Esophagus muscularis mucosa (tissue), 4 donors: ENCODE results near the gene CHAF1A. TPM values are rescaled to one million over a fixed set of nuclear protein-coding genes. Genes with fewer than 3 reads are reported as not detected.

Source experiments
- DNase-seq: peaks from one replicate; pipeline ENCODE4 v3.0.0-alpha.2; 2017; ENCODE audit errors: extremely low spot score
- H3K27ac ChIP-seq, 4 donors: fragments of 200-600 bp; sonication (generic); replicated peaks in 1 of 4; 1 replicate in 3 of 4; 2 replicates in 1 of 4; pipeline ENCODE4 v1.5.1; 2016 to 2019; ENCODE audit warnings: mild to moderate bottlenecking in 1 of 4
- H3K27me3 ChIP-seq, 4 donors: fragments of 200-600 bp; sonication (generic); one replicate each; pipeline versions ENCODE4 v1.5.1 to v1.6.0; 2016 to 2019
- H3K36me3 ChIP-seq, 4 donors: fragments of 200-600 bp; sonication (generic); one replicate each; pipeline ENCODE4 v1.5.1; 2016 to 2019
- H3K4me1 ChIP-seq, 4 donors: fragments of 200-600 bp; sonication (generic); one replicate each; pipeline ENCODE4 v1.5.1; 2016 to 2019
- H3K4me3 ChIP-seq, 4 donors: fragments of 200-600 bp; sonication (generic); 1 replicate in 2 of 4; 2 replicates in 2 of 4; pipeline ENCODE4 v1.5.1; 2016 to 2019; ENCODE audit warnings: mild to moderate bottlenecking in 4 of 4, moderate library complexity in 1 of 4
- H3K9me3 ChIP-seq, 4 donors: fragments of 200-600 bp; sonication (generic); 1 replicate in 3 of 4; 2 replicates in 1 of 4; pipeline ENCODE4 v1.5.1; 2016 to 2019
- CTCF ChIP-seq, 3 experiments: fragments of 200-600 bp in 2 of 3; fragments of 450-650 bp in 1 of 3; sonication (generic) in 2 of 3; IDR thresholded peaks; one replicate each; pipeline ENCODE4 v1.5.1; 2017 to 2019; ENCODE audit warnings: antibody characterized with exemption in 3 of 3, mild to moderate bottlenecking in 2 of 3, moderate library complexity in 1 of 3
- EP300 ChIP-seq: sonication (generic); formaldehyde crosslinking; IDR thresholded peaks from one replicate; pipeline ENCODE4 v1.6.1; 2017; ENCODE audit warnings: antibody characterized with exemption
- POLR2A ChIP-seq: fragments of 450-650 bp; IDR thresholded peaks from one replicate; pipeline ENCODE4 v1.6.1; 2017; ENCODE audit warnings: antibody characterized with exemption, moderate library complexity, mild to moderate bottlenecking, low read depth
- POLR2AphosphoS5 ChIP-seq, 2 donors: sonication (generic); formaldehyde crosslinking; IDR thresholded peaks; one replicate each; pipeline ENCODE4 v1.6.1; 2017; ENCODE audit warnings: antibody characterized with exemption in 2 of 2
- WGBS: methylation state at CpG from one replicate; pipeline ENCODE4 v1.1.5; 2018; 5-methylcytosine and 5-hydroxymethylcytosine counted together
- intact Hi-C: fragments of 100-400 bp; cut with DNase I; formaldehyde crosslinking; loops from one replicate; pipeline ENCODE4 v1.15.1; 2023
- total RNA-seq, 4 donors: library from RNA; depleted of rRNA; stranded (reverse); fragments of >200 nt; gene quantifications; one replicate each; pipeline versions ENCODE4 v1.1.0 to v1.2.1, GENCODE V29; 2016

CHAF1A gene
- total RNA-seq, 4 donors from 2014 or later, result 4.6 to 14.6 (median 7.6) TPM

GRCh38 chr19:4360081-4360569, 42.3 kb upstream of the CHAF1A start:
- Histone ChIP-seq H3K27me3 (no peaks in the 10 kb centered on the region), H3K9me3 (no peaks in the 10 kb centered on the region), H3K4me3 (no peak overlapping the region), H3K4me1 (peaks cover 0 to 25% (median 20%) of the 10 kb centered on the region in 4 donors), H3K36me3 (peaks cover 40 to 82% (median 73%) of the 10 kb centered on the region in 4 donors), H3K27ac (peak overlapping the region; percentile 14 to 63 (median 46))
- intact Hi-C loops, result no loop called here
- no peak for DNase-seq
- WGBS, result 60% methylated on average over 6 of the region's 9 CpGs
- no peak for TF ChIP-seq POLR2AphosphoS5 (IDR thresholded peaks at IDR 0.05)
- no peak for TF ChIP-seq CTCF (IDR thresholded peaks at IDR 0.05)
- no peak for TF ChIP-seq POLR2A
- TF ChIP-seq EP300, result no peak

- no peak for DNase-seq
- intact Hi-C loops, result no loop called here
- Histone ChIP-seq H3K27ac (peak overlapping the region; percentile 23 to 63 (median 46)), H3K27me3 (no peaks in the 10 kb centered on the region), H3K9me3 (no peaks in the 10 kb centered on the region), H3K4me3 (no peak overlapping the region), H3K4me1 (peaks cover 0 to 25% (median 20%) of the 10 kb centered on the region in 4 donors), H3K36me3 (peaks cover 46 to 85% (median 77%) of the 10 kb centered on the region in 4 donors)
- 61% methylated on average over 7 of the region's 12 CpGs for WGBS
- TF ChIP-seq POLR2A (no peak), POLR2AphosphoS5 (IDR thresholded peaks at IDR 0.05) (no peak)
Measured at GRCh38 chr19:4360641-4361151, 41.7 kb upstream of the CHAF1A start.

DNA sequence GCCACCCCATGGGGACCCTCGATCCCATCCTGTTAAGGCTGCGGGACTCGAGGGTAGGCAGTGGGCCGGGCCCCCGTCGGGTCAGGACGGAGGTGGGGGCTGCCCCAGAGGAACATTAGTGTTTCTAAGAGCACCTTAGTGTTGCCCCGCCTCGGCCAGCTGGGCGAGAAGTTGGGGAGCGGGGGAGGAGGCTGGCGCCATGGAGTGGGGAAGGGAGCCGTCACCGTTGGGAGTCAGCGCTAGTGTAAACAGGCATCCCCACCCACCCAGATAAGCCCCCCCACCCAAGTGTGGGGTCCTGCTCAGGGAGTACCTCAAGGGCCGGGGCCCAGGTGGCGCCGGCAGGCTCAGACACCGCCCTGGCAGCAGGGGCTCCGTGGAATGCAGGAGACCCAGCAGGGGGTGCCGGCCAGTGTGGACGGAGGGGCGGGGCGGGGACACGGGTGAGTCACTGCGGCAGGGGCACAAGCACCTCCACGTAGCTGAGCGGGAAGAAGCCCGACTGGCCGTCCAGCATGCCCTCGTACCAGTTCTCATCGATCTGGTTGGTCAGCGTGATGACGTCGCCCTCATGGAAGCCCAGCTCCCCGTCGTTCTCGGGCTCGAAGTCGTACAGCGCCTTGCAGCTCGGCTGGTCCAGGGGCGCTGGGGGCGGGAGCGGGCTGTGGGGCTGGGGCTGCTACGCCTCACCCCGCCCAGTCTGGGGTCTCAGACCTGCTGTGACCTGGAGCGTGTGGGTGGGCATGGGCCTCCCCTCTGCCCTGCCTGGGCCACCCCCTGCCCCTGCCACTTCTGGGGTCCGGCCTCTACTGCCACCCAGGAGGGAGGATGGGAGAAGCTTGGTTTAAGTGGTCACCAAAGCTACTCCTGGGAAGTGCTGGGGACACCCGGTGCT, 41.0 kb upstream of the CHAF1A start:
- Histone ChIP-seq H3K4me1 (peaks cover 0 to 25% (median 20%) of the 10 kb centered on the region in 4 donors), H3K9me3 (no peaks in the 10 kb centered on the region), H3K4me3 (no peak overlapping the region), H3K36me3 (peaks cover 52 to 89% (median 80%) of the 10 kb centered on the region in 4 donors), H3K27ac (peak overlapping the region; percentile 23 to 63 (median 46)), H3K27me3 (no peaks in the 10 kb centered on the region)
- intact Hi-C loops, result no loop called here
- no peak for DNase-seq
- TF ChIP-seq CTCF (IDR thresholded peaks at IDR 0.05), result no peak
- TF ChIP-seq EP300, result no peak
- TF ChIP-seq POLR2A, result no peak
- no peak for TF ChIP-seq POLR2AphosphoS5 (IDR thresholded peaks at IDR 0.05)
- 94% methylated on average over 23 of the region's 50 CpGs for WGBS

DNA sequence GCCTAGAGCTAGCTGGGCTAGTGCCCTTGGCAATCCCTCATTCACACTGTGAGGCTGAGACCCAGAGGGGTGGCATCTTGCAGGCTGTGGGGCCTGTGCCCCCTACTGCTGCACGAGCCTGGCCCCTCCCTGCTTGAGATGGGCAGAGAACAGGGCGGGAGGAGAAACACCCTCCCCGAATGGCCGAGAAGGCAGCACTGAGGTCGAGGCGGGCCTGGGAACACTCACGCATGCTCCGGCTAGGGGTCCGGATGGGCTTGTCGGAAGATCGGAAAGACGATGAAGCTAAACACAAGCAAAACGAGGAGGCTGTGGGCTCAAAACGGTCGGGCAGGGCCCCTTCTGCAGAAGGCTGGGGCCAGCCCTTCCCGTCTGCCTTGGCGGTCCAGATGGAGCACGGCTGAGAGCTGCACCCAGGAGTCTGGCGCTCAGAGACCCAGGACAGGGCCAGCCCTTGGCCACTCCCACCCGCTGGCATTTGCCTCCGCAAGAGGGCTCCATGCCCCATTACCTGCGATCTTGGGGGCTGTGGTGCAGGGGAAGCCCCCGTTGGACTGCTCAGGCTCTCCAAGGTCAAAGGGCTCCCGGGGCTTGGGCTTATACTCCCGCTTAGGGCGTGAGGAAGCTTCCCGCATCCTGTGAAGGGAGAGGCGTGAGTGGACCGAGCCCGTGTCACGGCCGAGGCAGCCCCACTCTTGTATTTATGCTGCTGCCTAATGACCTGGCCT, 40.2 kb upstream of the CHAF1A start:
- intact Hi-C loops, result no loop called here
- H3K27ac ChIP-seq, result peak overlapping the region in 1 of 4 donors; percentile 63
- 85% methylated on average over 20 of the region's 32 CpGs for WGBS
- H3K4me1 ChIP-seq, result peaks cover 0 to 30% (median 21%) of the 10 kb centered on the region in 4 donors
- no peaks in the 10 kb centered on the region for H3K27me3 ChIP-seq
- peaks cover 52 to 97% (median 86%) of the 10 kb centered on the region in 4 donors for H3K36me3 ChIP-seq
- DNase-seq, result no peak
- TF ChIP-seq EP300, result no peak
- TF ChIP-seq POLR2AphosphoS5 (IDR thresholded peaks at IDR 0.05), result no peak
- no peak for TF ChIP-seq CTCF (IDR thresholded peaks at IDR 0.05)
- no peak for TF ChIP-seq POLR2A
- no peak overlapping the region for H3K4me3 ChIP-seq
- no peaks in the 10 kb centered on the region for H3K9me3 ChIP-seq
